ENCODE measurements around the gene DUOXA1. TPM values are rescaled to one million over a fixed set of nuclear protein-coding genes. Genes with fewer than 3 reads are reported as not detected.

Gene DUOXA1
- total and polyA plus RNA-seq, 2 experiments from 2014 or later, result not detected

DNA sequence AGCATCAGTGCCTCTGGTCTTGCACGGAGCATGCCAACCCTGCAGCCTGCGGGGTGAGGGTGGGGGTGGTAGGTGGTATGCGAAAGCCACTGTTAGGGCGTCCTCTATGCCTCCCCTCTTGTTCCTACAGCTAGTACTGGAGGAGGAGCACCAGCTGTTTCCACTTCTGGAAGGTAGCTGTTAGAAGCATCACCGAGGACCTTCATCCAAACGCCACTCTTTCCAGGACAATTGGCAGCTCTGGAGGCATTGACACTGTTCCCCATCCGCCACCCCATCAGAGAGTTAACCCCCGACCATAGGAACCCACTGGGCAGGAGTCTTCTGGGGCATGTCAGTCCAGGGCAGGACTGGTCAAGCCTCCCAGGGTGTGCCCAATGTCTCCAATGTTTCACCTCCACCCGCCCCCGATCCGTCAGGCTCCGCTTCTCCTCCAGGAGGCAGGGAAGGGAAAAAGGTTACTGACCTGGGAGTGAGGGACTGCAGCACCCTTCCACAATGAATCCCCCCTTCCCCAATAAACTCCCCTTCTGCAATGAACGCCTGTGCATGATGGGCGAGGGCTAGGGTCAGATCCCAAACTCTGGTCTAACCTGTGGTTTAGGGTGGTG lies 16.2 kb downstream of the DUOXA1 start:
- peaks cover 40% of the 10 kb centered on the region for H3K4me1 ChIP-seq (ENCODE audit: insufficient read depth)
- peak overlapping the region; percentile 88 for H3K4me2 ChIP-seq
- peaks cover 4% of the 10 kb centered on the region; the same call in 1 of the 2 replicates for H4K20me1 ChIP-seq (replicated peaks; ENCODE audit: insufficient read depth)
- peak overlapping the region; percentile 58 for H3K4me3 ChIP-seq
- no peaks in the 10 kb centered on the region for H3K79me2 ChIP-seq (replicated peaks; ENCODE audit: insufficient read depth)
- Mint-ChIP-seq H3K27ac (no peak overlapping the region), H3K4me1 (peaks cover 27% of the 10 kb centered on the region), H3K36me3 (ENCODE audit: low read depth) (no peaks in the 10 kb centered on the region; the same call in 2 of the 3 replicates), H3K27me3 (ENCODE audit: insufficient read depth, low read depth, poor library complexity) (peaks cover 89% of the 10 kb centered on the region), H3K4me3 (peak overlapping the region; percentile 58), H3K9me3 (peaks cover 12% of the 10 kb centered on the region)
- no peak for DNase-seq (ENCODE audit: low spot score)
- no peaks in the 10 kb centered on the region for H3F3A ChIP-seq (replicated peaks; ENCODE audit: low read depth)
- TF ChIP-seq NANOG (IDR thresholded peaks at IDR 0.05; ENCODE audit: borderline replicate concordance) (no peak), ZNF331 (CRISPR knock-in tag; IDR thresholded peaks at IDR 0.05; ENCODE audit: low read depth) (no peak)
- TF ChIP-seq, protein P1, sequence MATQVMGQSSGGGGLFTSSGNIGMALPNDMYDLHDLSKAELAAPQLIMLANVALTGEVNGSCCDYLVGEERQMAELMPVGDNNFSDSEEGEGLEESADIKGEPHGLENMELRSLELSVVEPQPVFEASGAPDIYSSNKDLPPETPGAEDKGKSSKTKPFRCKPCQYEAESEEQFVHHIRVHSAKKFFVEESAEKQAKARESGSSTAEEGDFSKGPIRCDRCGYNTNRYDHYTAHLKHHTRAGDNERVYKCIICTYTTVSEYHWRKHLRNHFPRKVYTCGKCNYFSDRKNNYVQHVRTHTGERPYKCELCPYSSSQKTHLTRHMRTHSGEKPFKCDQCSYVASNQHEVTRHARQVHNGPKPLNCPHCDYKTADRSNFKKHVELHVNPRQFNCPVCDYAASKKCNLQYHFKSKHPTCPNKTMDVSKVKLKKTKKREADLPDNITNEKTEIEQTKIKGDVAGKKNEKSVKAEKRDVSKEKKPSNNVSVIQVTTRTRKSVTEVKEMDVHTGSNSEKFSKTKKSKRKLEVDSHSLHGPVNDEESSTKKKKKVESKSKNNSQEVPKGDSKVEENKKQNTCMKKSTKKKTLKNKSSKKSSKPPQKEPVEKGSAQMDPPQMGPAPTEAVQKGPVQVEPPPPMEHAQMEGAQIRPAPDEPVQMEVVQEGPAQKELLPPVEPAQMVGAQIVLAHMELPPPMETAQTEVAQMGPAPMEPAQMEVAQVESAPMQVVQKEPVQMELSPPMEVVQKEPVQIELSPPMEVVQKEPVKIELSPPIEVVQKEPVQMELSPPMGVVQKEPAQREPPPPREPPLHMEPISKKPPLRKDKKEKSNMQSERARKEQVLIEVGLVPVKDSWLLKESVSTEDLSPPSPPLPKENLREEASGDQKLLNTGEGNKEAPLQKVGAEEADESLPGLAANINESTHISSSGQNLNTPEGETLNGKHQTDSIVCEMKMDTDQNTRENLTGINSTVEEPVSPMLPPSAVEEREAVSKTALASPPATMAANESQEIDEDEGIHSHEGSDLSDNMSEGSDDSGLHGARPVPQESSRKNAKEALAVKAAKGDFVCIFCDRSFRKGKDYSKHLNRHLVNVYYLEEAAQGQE (IDR thresholded peaks at IDR 0.05; ENCODE audit: unreplicated experiment), result no peak
- no peaks in the 10 kb centered on the region for H3K36me3 ChIP-seq (ENCODE audit: insufficient read depth)
- peaks cover 98% of the 10 kb centered on the region for H3K27me3 ChIP-seq (ENCODE audit: insufficient read depth)
- no peak; the same call in 2 of the 3 replicates for ATAC-seq
- H2AFZ ChIP-seq, result peak overlapping the region; percentile 93
- no peaks in the 10 kb centered on the region for H3K9me2 ChIP-seq (ENCODE audit: insufficient read depth)
- no peak overlapping the region for H3K27ac ChIP-seq (ENCODE audit: low read depth)

DNA sequence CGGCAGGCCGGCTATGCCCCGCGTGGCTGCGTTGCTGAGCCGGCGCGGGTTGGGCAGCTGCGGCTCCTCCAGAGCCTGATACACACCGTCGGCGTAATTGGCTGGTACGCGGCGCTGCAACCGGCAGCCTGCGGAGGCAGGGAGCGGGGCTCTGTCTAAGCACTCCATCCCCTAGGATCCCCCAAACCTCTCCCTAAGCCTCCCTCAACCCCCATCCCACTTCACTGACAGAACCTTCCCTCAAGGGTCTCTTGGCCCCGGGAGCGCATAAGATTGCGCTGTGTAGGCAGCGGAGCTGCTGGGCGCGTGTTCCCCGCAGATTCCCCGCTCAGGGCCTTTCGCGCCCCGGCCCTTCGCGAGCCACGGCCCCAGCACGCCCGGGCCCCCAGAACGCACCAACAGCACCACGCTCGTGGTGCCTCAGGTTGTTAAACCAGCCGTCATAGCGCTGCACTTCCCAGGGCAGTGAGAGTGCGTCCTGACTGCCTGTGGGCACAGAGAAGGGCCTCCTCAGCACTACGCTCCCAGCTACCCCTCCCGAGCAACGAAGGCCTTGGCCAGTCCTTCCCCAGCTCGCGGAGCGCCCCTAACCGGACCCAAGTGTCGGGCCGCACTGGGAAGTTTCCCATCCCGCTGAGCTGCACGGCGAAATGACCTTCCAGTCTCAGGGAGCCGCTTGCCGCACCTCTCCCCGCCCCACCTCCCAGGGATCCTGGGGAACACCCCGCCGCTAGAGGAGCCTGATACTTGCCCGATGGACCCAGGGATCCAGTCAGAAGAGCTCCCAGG lies 16.9 kb downstream of the DUOXA1 start:
- Histone ChIP-seq H3K79me2 (replicated peaks; ENCODE audit: insufficient read depth) (no peaks in the 10 kb centered on the region), H4K20me1 (replicated peaks; ENCODE audit: insufficient read depth) (peaks cover 4% of the 10 kb centered on the region; the same call in 1 of the 2 replicates), H3K4me3 (peak overlapping the region; percentile 58), H3K27me3 (ENCODE audit: insufficient read depth) (peaks cover 95% of the 10 kb centered on the region), H2AFZ (peak overlapping the region; percentile 93), H3K36me3 (ENCODE audit: insufficient read depth) (no peaks in the 10 kb centered on the region), H3K4me1 (ENCODE audit: insufficient read depth) (peaks cover 40% of the 10 kb centered on the region), H3K4me2 (peak overlapping the region; percentile 88), H3K27ac (ENCODE audit: low read depth) (no peak overlapping the region), H3F3A (replicated peaks; ENCODE audit: low read depth) (no peaks in the 10 kb centered on the region), H3K9me2 (ENCODE audit: insufficient read depth) (no peaks in the 10 kb centered on the region)
- peaks cover 82% of the 10 kb centered on the region for H3K27me3 Mint-ChIP-seq (ENCODE audit: insufficient read depth, low read depth, poor library complexity)
- peak overlapping the region; percentile 58 for H3K4me3 Mint-ChIP-seq
- H3K36me3 Mint-ChIP-seq (ENCODE audit: low read depth), result no peaks in the 10 kb centered on the region; the same call in 2 of the 3 replicates
- peak; percentile 55 for DNase-seq (ENCODE audit: low spot score)
- no peak overlapping the region for H3K27ac Mint-ChIP-seq
- peaks cover 10% of the 10 kb centered on the region for H3K9me3 Mint-ChIP-seq
- peak; percentile 26 for ATAC-seq
- TF ChIP-seq, protein P2, sequence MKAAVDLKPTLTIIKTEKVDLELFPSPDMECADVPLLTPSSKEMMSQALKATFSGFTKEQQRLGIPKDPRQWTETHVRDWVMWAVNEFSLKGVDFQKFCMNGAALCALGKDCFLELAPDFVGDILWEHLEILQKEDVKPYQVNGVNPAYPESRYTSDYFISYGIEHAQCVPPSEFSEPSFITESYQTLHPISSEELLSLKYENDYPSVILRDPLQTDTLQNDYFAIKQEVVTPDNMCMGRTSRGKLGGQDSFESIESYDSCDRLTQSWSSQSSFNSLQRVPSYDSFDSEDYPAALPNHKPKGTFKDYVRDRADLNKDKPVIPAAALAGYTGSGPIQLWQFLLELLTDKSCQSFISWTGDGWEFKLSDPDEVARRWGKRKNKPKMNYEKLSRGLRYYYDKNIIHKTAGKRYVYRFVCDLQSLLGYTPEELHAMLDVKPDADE (IDR thresholded peaks at IDR 0.05), result no peak
- no peak for TF ChIP-seq NANOG (IDR thresholded peaks at IDR 0.05; ENCODE audit: borderline replicate concordance)
- TF ChIP-seq STAT1 (IDR thresholded peaks at IDR 0.05; ENCODE audit: unreplicated experiment), result no peak
- no peak for TF ChIP-seq CREB1 (CRISPR knock-in tag; IDR thresholded peaks at IDR 0.05; ENCODE audit: low read depth)
- TF ChIP-seq EZH2phosphoT487 (IDR thresholded peaks at IDR 0.05; ENCODE audit: unreplicated experiment), result peak; percentile 60
- TF ChIP-seq EZH2 (IDR thresholded peaks at IDR 0.05; ENCODE audit: low read depth, unreplicated experiment), result peak; percentile 68
- TF ChIP-seq ZNF331 (CRISPR knock-in tag; IDR thresholded peaks at IDR 0.05; ENCODE audit: low read depth), result no peak
- peaks cover 27% of the 10 kb centered on the region for H3K4me1 Mint-ChIP-seq
